Panc1 (cell line): ENCODE measurements around the gene OR52W1. TPM values are rescaled to one million over a fixed set of nuclear protein-coding genes. Genes with fewer than 3 reads are reported as not detected.
"Not testable (repeated sequence)": the region's sequence is repeated elsewhere in the genome, so short reads cannot be mapped to it uniquely, and the experiment has no call there.

ENCODE experiments used
- ATAC-seq: fragments of 200-7000 bp; cut with Tn5 transposase; 2 replicates; pipeline ENCODE4 v1.9.1; 2020; ENCODE audit warnings: mild to moderate bottlenecking, moderate library complexity
- BruUV-seq: library from RNA; stranded (reverse); fragments of 400-500 nt; replicated peaks from 2 replicates; lab custom pipeline; 2021; lab: Mats Ljungman, UMichigan
- CTCF ChIA-PET: fragments of 300-600 bp; sonication (Branson Sonifier 250); formaldehyde crosslinking; loops from one replicate; lab custom pipeline; 2022; ENCODE audit warnings: antibody characterized with exemption; lab: Charles Lee
- POLR2A ChIA-PET: fragments of 300-600 bp; sonication (Branson Sonifier 250); formaldehyde crosslinking; loops from one replicate; lab custom pipeline; 2022; ENCODE audit warnings: antibody characterized with exemption; lab: Charles Lee
- DNase-seq: peaks from one replicate; pipeline ENCODE4 v3.0.0-alpha.2; 2010; ENCODE audit warnings: low read depth, low spot score
- H3K27ac ChIP-seq: 2 replicates; pipeline ENCODE4 v1.5.1; 2011; ENCODE audit warnings: mild to moderate bottlenecking, low read length, inconsistent platforms
- H3K27me3 ChIP-seq: fragments of 200-500 bp; sonication (Bioruptor generic); 2 replicates; pipeline ENCODE4 v1.6.0; 2014; ENCODE audit warnings: low read length, inconsistent platforms; ENCODE audit not compliant: control insufficient read depth, insufficient read depth
- H3K36me3 ChIP-seq: fragments of 200-500 bp; sonication (Bioruptor generic); 2 replicates; pipeline ENCODE4 v1.5.1; 2014; ENCODE audit warnings: inconsistent platforms, mild to moderate bottlenecking, low read length, moderate library complexity; ENCODE audit not compliant: control insufficient read depth, insufficient read depth
- H3K4me1 ChIP-seq: 2 replicates; pipeline ENCODE4 v1.5.1; 2011; ENCODE audit warnings: inconsistent platforms, mild to moderate bottlenecking, low read length, moderate library complexity; ENCODE audit not compliant: control insufficient read depth, insufficient read depth
- H3K4me3 ChIP-seq, 2 experiments: 2 replicates each; pipeline ENCODE4 v1.5.1; 2011 to 2012; ENCODE audit warnings: low read depth in 2 of 2, low read length in 2 of 2, mild to moderate bottlenecking in 2 of 2, inconsistent platforms in 1 of 2, moderate library complexity in 1 of 2
- H3K9me3 ChIP-seq: fragments of 200-500 bp; sonication (Bioruptor generic); 2 replicates; pipeline ENCODE4 v1.5.1; 2014; ENCODE audit warnings: low read depth, mild to moderate bottlenecking, inconsistent platforms, low read length, moderate library complexity; ENCODE audit not compliant: control insufficient read depth, insufficient read depth
- POLR2AphosphoS5 ChIP-seq: IDR thresholded peaks from 2 replicates; pipeline ENCODE4 v1.6.1; 2012; ENCODE audit warnings: mild to moderate bottlenecking, low read depth, low read length, moderate library complexity
- REST ChIP-seq, 2 experiments: IDR thresholded peaks; 2 replicates each; pipeline ENCODE4 v1.6.1; 2011 to 2012; ENCODE audit warnings: low read depth in 2 of 2, control low read depth in 1 of 2, low read length in 1 of 2, mild to moderate bottlenecking in 1 of 2, moderate library complexity in 1 of 2; ENCODE audit not compliant: insufficient read depth in 1 of 2
- SIN3A ChIP-seq: IDR thresholded peaks from 2 replicates; pipeline ENCODE4 v1.6.1; 2012; ENCODE audit warnings: low read depth, mild to moderate bottlenecking, low read length, moderate library complexity, borderline replicate concordance; ENCODE audit not compliant: insufficient read depth
- TCF7L2 ChIP-seq: IDR thresholded peaks from 2 replicates; pipeline ENCODE4 v1.6.1; 2011; ENCODE audit warnings: mild to moderate bottlenecking, low read depth, low read length, inconsistent platforms
- in situ Hi-C: cut with HindIII; loops from 2 replicates; pipeline ENCODE4 v1.10.0; 2016; ENCODE audit warnings: low sequenced_read_pairs, low pct_unique_long_range_greater_than_20kb
- intact Hi-C: fragments of 100-400 bp; cut with micrococcal nuclease; formaldehyde crosslinking; loops from one replicate; pipeline ENCODE4 v1.10.0; 2022; ENCODE audit not compliant: unreplicated experiment
- total RNA-seq: library from RNA; stranded (reverse); gene quantifications from one replicate; pipeline ENCODE4 v1.2.1, GENCODE V29; 2021; ENCODE audit not compliant: unreplicated experiment
- TF ChIP-seq, protein P1 (sequence below): fragments of 450-650 bp; IDR thresholded peaks from 2 replicates; pipeline ENCODE4 v1.5.1; 2017; ENCODE audit warnings: mild to moderate bottlenecking

The OR52W1 gene
- total RNA-seq, 1 experiment from 2014 or later: not detected

- DNase-seq: no peak
- ChIA-PET CTCF (no interaction called here), POLR2A (no interaction called here)
- Histone ChIP-seq H3K36me3 (no peaks in the 10 kb centered on the region), H3K9me3 (no peaks in the 10 kb centered on the region), H3K4me3 (no peak overlapping the region), H3K4me1 (no peaks in the 10 kb centered on the region), H3K27me3 (no peaks in the 10 kb centered on the region; the same call in 1 of the 2 replicates), H3K27ac (no peak overlapping the region)
- BruUV-seq: no TSS peak
- no peak for ATAC-seq
- TF ChIP-seq SIN3A (no peak), REST (IDR thresholded peaks at IDR 0.05; ENCODE audit: insufficient read depth in 1 of 2, low read depth in 2 of 2, low read length in 1 of 2) (no peak), TCF7L2 (no peak), POLR2AphosphoS5 (no peak)
- TF ChIP-seq, protein P1, sequence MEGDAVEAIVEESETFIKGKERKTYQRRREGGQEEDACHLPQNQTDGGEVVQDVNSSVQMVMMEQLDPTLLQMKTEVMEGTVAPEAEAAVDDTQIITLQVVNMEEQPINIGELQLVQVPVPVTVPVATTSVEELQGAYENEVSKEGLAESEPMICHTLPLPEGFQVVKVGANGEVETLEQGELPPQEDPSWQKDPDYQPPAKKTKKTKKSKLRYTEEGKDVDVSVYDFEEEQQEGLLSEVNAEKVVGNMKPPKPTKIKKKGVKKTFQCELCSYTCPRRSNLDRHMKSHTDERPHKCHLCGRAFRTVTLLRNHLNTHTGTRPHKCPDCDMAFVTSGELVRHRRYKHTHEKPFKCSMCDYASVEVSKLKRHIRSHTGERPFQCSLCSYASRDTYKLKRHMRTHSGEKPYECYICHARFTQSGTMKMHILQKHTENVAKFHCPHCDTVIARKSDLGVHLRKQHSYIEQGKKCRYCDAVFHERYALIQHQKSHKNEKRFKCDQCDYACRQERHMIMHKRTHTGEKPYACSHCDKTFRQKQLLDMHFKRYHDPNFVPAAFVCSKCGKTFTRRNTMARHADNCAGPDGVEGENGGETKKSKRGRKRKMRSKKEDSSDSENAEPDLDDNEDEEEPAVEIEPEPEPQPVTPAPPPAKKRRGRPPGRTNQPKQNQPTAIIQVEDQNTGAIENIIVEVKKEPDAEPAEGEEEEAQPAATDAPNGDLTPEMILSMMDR: no peak
- in situ Hi-C loops: no loop called here
- intact Hi-C loops: no loop called here
Observed at GRCh38 chr11:6248248-6248647, 49.2 kb downstream of the OR52W1 start.

GRCh38 chr11:6248897-6249296 is 49.9 kb downstream of the OR52W1 start:
- CTCF ChIA-PET, H3K4me3 ChIP-seq, DNase-seq, BruUV-seq, H3K36me3 ChIP-seq, ATAC-seq, intact Hi-C loops, POLR2A ChIA-PET, in situ Hi-C loops, H3K27me3 ChIP-seq, H3K27ac ChIP-seq, H3K4me1 ChIP-seq, H3K9me3 ChIP-seq: not testable (repeated sequence)

Other genes starting within 250 kb of the OR52W1 start
- gene OR56A5, start 230.7 kb upstream of the OR52W1 start, total RNA-seq: not detected
- not detected for gene OR52L1, start 212.2 kb upstream of the OR52W1 start, total RNA-seq
- not detected for gene OR56A4, start 192.3 kb upstream of the OR52W1 start, total RNA-seq
- gene OR56A1, start 168.5 kb upstream of the OR52W1 start, total RNA-seq: not detected
- gene OR56B4, start 91.5 kb upstream of the OR52W1 start, total RNA-seq: not detected
- not detected for gene OR52B2, start 28.9 kb upstream of the OR52W1 start, total RNA-seq
- gene C11orf42, start 6.3 kb downstream of the OR52W1 start, total RNA-seq: not detected
- gene FHIP1B, start 35.4 kb downstream of the OR52W1 start, total RNA-seq: 42.8 TPM
- 0.62 TPM for gene CNGA4, start 39.9 kb downstream of the OR52W1 start, total RNA-seq
- gene CCKBR, start 60.6 kb downstream of the OR52W1 start, total RNA-seq: not detected
- gene CAVIN3, start 121.3 kb downstream of the OR52W1 start, total RNA-seq: 31.1 TPM
- gene SMPD1, start 191.2 kb downstream of the OR52W1 start, total RNA-seq: 20.0 TPM
- 9.6 TPM for gene APBB1, start 219.9 kb downstream of the OR52W1 start, total RNA-seq
- 1.0 TPM for gene HPX, start 241.8 kb downstream of the OR52W1 start, total RNA-seq